Immature natural killer cell (primary cell): Measurements from ENCODE around the gene LDB2. TPM values are rescaled to one million over a fixed set of nuclear protein-coding genes. Genes with fewer than 3 reads are reported as not detected.

Experiments
- DNase-seq, 3 donors: peaks; one replicate each; pipeline ENCODE4 v3.0.0; 2022; ENCODE audit warnings: mixed read lengths in 1 of 3
- H3K27ac Mint-ChIP-seq, 6 donors: one replicate each; pipeline ENCODE4 v1.8.0; 2020; ENCODE audit warnings: mixed read lengths in 6 of 6, mild to moderate bottlenecking in 5 of 6, inconsistent platforms in 4 of 6, moderate library complexity in 3 of 6
- H3K27me3 Mint-ChIP-seq, 3 donors: one replicate each; pipeline ENCODE4 v1.8.0; 2020 to 2021; ENCODE audit warnings: low read depth in 3 of 3, mild to moderate bottlenecking in 3 of 3, mixed read lengths in 3 of 3, moderate library complexity in 3 of 3, inconsistent platforms in 1 of 3
- H3K36me3 Mint-ChIP-seq, 3 donors: one replicate each; pipeline ENCODE4 v1.8.0; 2020; ENCODE audit warnings: mixed read lengths in 3 of 3, inconsistent platforms in 2 of 3, mild to moderate bottlenecking in 2 of 3
- H3K4me1 Mint-ChIP-seq, 2 donors: one replicate each; pipeline ENCODE4 v1.8.0; 2020; ENCODE audit warnings: inconsistent platforms in 2 of 2, mild to moderate bottlenecking in 2 of 2, mixed read lengths in 2 of 2, moderate library complexity in 1 of 2
- H3K4me3 Mint-ChIP-seq, 5 donors: one replicate each; pipeline ENCODE4 v1.8.0; 2020; ENCODE audit warnings: mild to moderate bottlenecking in 5 of 5, mixed read lengths in 5 of 5, inconsistent platforms in 3 of 5, moderate library complexity in 3 of 5
- H3K9me3 Mint-ChIP-seq, 6 donors: one replicate each; pipeline ENCODE4 v1.8.0; 2020; ENCODE audit warnings: mild to moderate bottlenecking in 6 of 6, mixed read lengths in 6 of 6, inconsistent platforms in 4 of 6, moderate library complexity in 3 of 6
- polyA plus RNA-seq, 3 donors: library from polyadenylated mRNA; unstranded; fragments of 300-500 nt; fragmentation: Illumina TruSeq; gene quantifications; one replicate each; pipeline ENCODE4 v1.2.3, GENCODE V29; 2021

LDB2 gene
- polyA plus RNA-seq, 3 donors from 2014 or later = 6.9 to 15.8 (median 7.5) TPM

- Mint-ChIP-seq H3K27ac (peak overlapping the region in 2 of 6 donors; percentile 3 to 71), H3K4me1 (peaks cover 51 to 59% of the 10 kb centered on the region in 2 donors), H3K27me3 (peaks cover 9 to 12% (median 12%) of the 10 kb centered on the region in 3 donors), H3K4me3 (peak overlapping the region in 2 of 5 donors; percentile 26 to 31), H3K36me3 (no peaks in the 10 kb centered on the region), H3K9me3 (no peaks in the 10 kb centered on the region)
- peak in 1 of 3 donors; percentile 11 for DNase-seq
These were observed 1.9 kb upstream of the LDB2 start for GRCh38 chr4:16900325-16900724.

DNA sequence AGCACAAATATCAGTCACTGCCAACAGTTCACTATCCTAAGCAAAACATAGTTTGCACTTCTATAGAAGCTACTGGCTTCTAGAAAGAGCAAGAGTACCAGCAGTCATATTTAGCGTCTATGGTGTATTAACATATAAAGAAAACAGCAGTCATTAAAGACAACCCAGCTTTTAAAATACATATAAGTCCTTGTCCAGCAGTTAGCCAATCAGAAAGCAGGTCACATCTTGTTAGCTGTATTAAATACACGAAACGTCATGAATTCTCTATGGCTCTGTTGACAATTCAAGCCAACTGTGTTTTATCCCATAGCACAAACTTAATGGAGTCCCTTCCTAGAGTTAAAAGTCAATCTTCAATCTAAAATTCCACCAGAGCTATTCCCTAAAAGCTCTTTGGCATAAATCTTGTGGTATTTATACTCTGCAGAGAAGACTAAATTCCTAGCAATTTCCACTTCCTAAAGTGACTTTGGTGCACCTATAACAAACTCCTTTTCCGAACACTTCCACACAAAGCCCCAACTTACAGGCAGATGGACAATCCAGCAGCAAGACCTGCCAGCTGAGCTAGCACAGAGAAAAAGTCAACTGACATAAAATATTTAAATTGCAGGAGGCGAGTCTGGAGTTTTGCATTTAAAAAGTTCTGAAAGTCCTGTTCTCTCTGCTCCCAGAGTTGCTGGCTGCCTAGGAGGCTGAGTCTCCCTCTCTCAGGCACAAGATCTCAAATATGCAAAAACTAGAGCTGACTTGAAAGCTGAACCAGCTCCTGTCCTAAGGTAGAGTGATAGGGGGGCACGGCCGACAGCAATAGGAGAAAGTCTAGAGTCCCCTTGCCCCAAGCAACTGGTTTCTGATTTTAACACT lies 1.3 kb downstream of the LDB2 start:
- peak overlapping the region; percentile 86 to 94 (median 87) for H3K4me3 Mint-ChIP-seq
- peak in 1 of 3 donors; percentile 10 for DNase-seq

GRCh38 chr4:16894406-16894805 lies 4.0 kb downstream of the LDB2 start:
- H3K4me1 Mint-ChIP-seq = peaks cover 91 to 100% of the 10 kb centered on the region in 2 donors
- H3K4me3 Mint-ChIP-seq = peak overlapping the region; percentile 66 to 83 (median 77)

More for the DNA sequence above, 1.3 kb downstream of the LDB2 start:
- Mint-ChIP-seq H3K4me1 (peaks cover 83 to 91% of the 10 kb centered on the region in 2 donors), H3K27me3 (peaks cover 5 to 14% (median 12%) of the 10 kb centered on the region in 3 donors), H3K36me3 (no peaks in the 10 kb centered on the region), H3K9me3 (no peaks in the 10 kb centered on the region), H3K27ac (peak overlapping the region; percentile 9 to 89 (median 67))

GRCh38 chr4:16893141-16893651 lies 5.2 kb downstream of the LDB2 start:
- H3K27ac Mint-ChIP-seq = peak overlapping the region; percentile 75 to 90 (median 85)
- H3K9me3 Mint-ChIP-seq = no peaks in the 10 kb centered on the region
- H3K36me3 Mint-ChIP-seq = no peaks in the 10 kb centered on the region
- peak overlapping the region; percentile 76 to 83 (median 81) for H3K4me3 Mint-ChIP-seq
- peak in 1 of 3 donors; percentile 23 for DNase-seq
- H3K27me3 Mint-ChIP-seq = peaks cover 5 to 10% (median 5%) of the 10 kb centered on the region in 3 donors
- H3K4me1 Mint-ChIP-seq = peaks cover 93 to 100% of the 10 kb centered on the region in 2 donors

More at GRCh38 chr4:16894406-16894805, 4.0 kb downstream of the LDB2 start:
- H3K27me3 Mint-ChIP-seq = peaks cover 5 to 14% (median 12%) of the 10 kb centered on the region in 3 donors
- H3K36me3 Mint-ChIP-seq = no peaks in the 10 kb centered on the region
- no peak for DNase-seq
- H3K9me3 Mint-ChIP-seq = no peaks in the 10 kb centered on the region
- peak overlapping the region; percentile 75 to 90 (median 86) for H3K27ac Mint-ChIP-seq

- Mint-ChIP-seq H3K4me3 (peak overlapping the region; percentile 64 to 81 (median 76)), H3K9me3 (no peaks in the 10 kb centered on the region), H3K27ac (peak overlapping the region; percentile 4 to 88 (median 82)), H3K36me3 (no peaks in the 10 kb centered on the region), H3K27me3 (peaks cover 0 to 4% (median 2%) of the 10 kb centered on the region in 3 donors), H3K4me1 (peaks cover 83% of the 10 kb centered on the region in 2 donors)
- DNase-seq = peak; percentile 28 to 41 (median 35)
These were observed 7.8 kb downstream of the LDB2 start for GRCh38 chr4:16890651-16891050.

DNA sequence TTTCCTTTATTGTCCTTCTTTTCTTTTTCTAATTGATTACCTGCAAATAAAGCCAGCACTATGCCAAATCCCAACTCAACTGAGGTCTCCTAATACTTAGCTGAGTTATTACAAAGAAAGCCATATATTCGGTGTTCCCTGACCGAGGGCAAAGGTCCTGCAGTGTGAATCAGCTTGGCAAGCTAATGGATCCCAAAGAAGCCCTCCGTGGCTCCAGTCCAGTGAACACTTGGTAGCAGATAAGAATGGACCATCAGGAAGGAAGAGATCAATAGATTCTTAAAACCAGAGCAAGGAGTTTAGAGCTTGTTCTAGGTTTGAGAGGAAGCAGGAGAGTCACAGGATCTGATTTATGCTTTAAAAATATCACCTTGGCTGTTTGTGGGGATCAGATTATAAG lies 8.5 kb downstream of the LDB2 start:
- Mint-ChIP-seq H3K9me3 (no peaks in the 10 kb centered on the region), H3K4me1 (peaks cover 83 to 84% of the 10 kb centered on the region in 2 donors), H3K27me3 (peaks cover 0 to 6% (median 4%) of the 10 kb centered on the region in 3 donors), H3K27ac (peak overlapping the region; percentile 4 to 88 (median 82)), H3K4me3 (peak overlapping the region; percentile 64 to 81 (median 76)), H3K36me3 (no peaks in the 10 kb centered on the region)
- DNase-seq = no peak

GRCh38 chr4:16887887-16888286 lies 10.6 kb downstream of the LDB2 start:
- peaks cover 77 to 80% of the 10 kb centered on the region in 2 donors for H3K4me1 Mint-ChIP-seq
- H3K27me3 Mint-ChIP-seq = peaks cover 0 to 4% (median 2%) of the 10 kb centered on the region in 3 donors
- peaks cover 0 to 3% (median 2%) of the 10 kb centered on the region in 3 donors for H3K36me3 Mint-ChIP-seq
- no peak for DNase-seq
- H3K9me3 Mint-ChIP-seq = no peaks in the 10 kb centered on the region
- no peak overlapping the region for H3K4me3 Mint-ChIP-seq
- no peak overlapping the region for H3K27ac Mint-ChIP-seq

DNA sequence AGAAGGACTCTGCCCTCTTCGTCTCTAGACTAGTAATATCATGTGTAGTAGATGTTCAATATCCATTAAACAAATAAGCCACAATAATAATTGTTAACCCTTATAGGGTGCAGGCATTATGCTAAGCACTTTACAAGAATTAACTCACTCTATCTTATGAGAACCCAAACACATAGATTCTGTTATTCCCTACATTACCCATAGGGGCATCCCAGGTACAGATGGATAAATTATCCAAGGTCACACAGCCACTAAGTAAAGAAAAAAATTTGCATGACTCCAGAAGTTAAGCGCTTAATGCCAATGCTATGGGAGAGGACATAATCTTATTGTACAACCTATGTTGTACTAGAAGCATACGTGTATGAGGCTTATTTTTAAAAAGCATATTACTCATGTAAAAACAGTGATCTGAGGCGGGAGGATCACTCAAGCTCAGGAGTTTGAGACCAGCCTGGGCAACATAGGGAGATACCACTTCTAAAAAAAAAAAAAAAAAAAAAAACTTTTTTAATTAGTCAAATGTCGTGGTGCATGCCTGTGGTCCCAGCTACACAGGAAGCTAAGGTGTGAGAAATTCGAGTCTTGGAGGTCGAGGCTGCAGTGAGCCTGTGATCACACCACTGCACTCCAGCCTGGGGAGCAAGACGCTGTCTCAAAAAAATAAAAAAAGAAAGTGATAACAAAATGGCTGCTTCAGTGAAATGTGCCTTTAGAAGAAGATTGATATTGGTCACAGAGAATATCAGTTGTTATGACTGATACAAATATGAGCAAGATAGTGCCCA lies 13.6 kb downstream of the LDB2 start:
- H3K4me3 Mint-ChIP-seq = peak overlapping the region; percentile 42 to 76 (median 68)

DNA sequence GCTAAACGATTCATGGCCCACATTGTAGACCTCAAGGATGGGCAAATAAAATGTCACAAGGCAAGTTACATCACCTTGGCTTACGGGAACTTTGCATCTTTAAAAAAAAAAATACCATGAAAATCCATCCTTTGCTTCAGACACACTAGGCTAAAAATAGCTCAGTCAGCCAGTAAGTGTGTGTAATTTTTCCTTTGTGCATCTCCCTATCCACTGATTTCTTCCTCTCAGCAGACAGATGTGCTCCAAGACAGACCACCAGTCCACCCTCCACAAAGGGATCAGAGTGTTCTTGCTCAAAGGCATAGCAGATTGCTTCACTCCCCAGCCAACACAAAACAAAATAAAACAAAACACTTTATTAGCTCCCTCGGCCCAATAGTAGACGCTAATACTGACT lies 14.6 kb downstream of the LDB2 start:
- Mint-ChIP-seq H3K27me3 (peaks cover 0 to 4% (median 0%) of the 10 kb centered on the region in 3 donors), H3K4me1 (peaks cover 48 to 51% of the 10 kb centered on the region in 2 donors), H3K4me3 (no peak overlapping the region), H3K36me3 (peaks cover 0 to 11% (median 3%) of the 10 kb centered on the region in 3 donors), H3K27ac (peak overlapping the region in 2 of 6 donors; percentile 29 to 63), H3K9me3 (no peaks in the 10 kb centered on the region)
- no peak for DNase-seq

More for the DNA sequence above, 13.6 kb downstream of the LDB2 start:
- H3K27me3 Mint-ChIP-seq = peaks cover 0 to 4% (median under 1%) of the 10 kb centered on the region in 3 donors
- H3K4me1 Mint-ChIP-seq = peaks cover 53 to 57% of the 10 kb centered on the region in 2 donors
- H3K9me3 Mint-ChIP-seq = no peaks in the 10 kb centered on the region
- H3K36me3 Mint-ChIP-seq = peaks cover 0 to 6% (median 3%) of the 10 kb centered on the region in 3 donors
- H3K27ac Mint-ChIP-seq = peak overlapping the region; percentile 33 to 87 (median 76)
- DNase-seq = peak; percentile 57 to 66 (median 58)

- DNase-seq = no peak
- H3K9me3 Mint-ChIP-seq = no peaks in the 10 kb centered on the region
These were observed 17.1 kb downstream of the LDB2 start for GRCh38 chr4:16881151-16881884.

DNA sequence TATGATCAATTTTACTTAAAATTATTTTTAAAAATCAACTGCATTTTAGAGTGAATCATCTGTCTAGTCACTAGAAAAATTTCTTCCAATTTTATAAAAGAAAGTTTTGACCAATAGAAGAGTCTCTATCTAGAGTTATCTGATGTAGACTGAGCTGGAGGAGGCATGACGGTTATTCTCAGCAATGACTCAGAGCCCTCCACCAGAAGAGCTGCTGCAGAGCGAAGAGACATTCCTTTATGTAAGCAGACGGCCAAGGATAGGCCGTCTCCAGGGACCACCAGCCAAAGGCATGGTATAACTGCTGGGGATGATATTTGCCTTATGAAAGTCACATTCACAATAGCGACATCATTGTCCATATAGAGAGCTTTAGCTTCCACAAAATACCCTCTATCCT lies 23.0 kb downstream of the LDB2 start:
- Mint-ChIP-seq H3K27me3 (no peaks in the 10 kb centered on the region), H3K4me3 (no peak overlapping the region), H3K27ac (no peak overlapping the region), H3K36me3 (peaks cover 0 to 8% (median 0%) of the 10 kb centered on the region in 3 donors), H3K9me3 (no peaks in the 10 kb centered on the region), H3K4me1 (peaks cover 10% of the 10 kb centered on the region in 2 donors)
- no peak for DNase-seq

More at GRCh38 chr4:16881151-16881884, 17.1 kb downstream of the LDB2 start:
- H3K4me3 Mint-ChIP-seq = no peak overlapping the region
- peaks cover 35 to 39% of the 10 kb centered on the region in 2 donors for H3K4me1 Mint-ChIP-seq
- peak overlapping the region in 1 of 6 donors; percentile 36 for H3K27ac Mint-ChIP-seq
- H3K36me3 Mint-ChIP-seq = peaks cover 0 to 11% (median 3%) of the 10 kb centered on the region in 3 donors
- peaks cover 0 to 4% (median 0%) of the 10 kb centered on the region in 3 donors for H3K27me3 Mint-ChIP-seq

GRCh38 chr4:16869594-16870245 lies 28.7 kb downstream of the LDB2 start:
- no peak for DNase-seq
- no peaks in the 10 kb centered on the region for H3K4me1 Mint-ChIP-seq
- no peak overlapping the region for H3K27ac Mint-ChIP-seq
- H3K36me3 Mint-ChIP-seq = no peaks in the 10 kb centered on the region
- H3K9me3 Mint-ChIP-seq = no peaks in the 10 kb centered on the region
- H3K4me3 Mint-ChIP-seq = no peak overlapping the region
- H3K27me3 Mint-ChIP-seq = no peaks in the 10 kb centered on the region
